Skin epidermis (tissue), 12 donors: Measurements from ENCODE around the gene PEPD.

ENCODE experiments used
- H3K27ac ChIP-seq, 21 experiments: fragments of 200-600 bp; sonication (generic) in 11 of 21; one replicate each; pipeline ENCODE4 v1.5.0; 2020; ENCODE audit warnings: mild to moderate bottlenecking in 3 of 21, inconsistent platforms in 2 of 21, moderate library complexity in 2 of 21
- H3K4me3 ChIP-seq, 7 experiments: fragments of 200-600 bp; sonication (generic) in 2 of 7; one replicate each; pipeline ENCODE4 v1.5.0; 2020; ENCODE audit warnings: inconsistent platforms in 2 of 7, mild to moderate bottlenecking in 2 of 7, moderate library complexity in 1 of 7

Gene PEPD

DNA sequence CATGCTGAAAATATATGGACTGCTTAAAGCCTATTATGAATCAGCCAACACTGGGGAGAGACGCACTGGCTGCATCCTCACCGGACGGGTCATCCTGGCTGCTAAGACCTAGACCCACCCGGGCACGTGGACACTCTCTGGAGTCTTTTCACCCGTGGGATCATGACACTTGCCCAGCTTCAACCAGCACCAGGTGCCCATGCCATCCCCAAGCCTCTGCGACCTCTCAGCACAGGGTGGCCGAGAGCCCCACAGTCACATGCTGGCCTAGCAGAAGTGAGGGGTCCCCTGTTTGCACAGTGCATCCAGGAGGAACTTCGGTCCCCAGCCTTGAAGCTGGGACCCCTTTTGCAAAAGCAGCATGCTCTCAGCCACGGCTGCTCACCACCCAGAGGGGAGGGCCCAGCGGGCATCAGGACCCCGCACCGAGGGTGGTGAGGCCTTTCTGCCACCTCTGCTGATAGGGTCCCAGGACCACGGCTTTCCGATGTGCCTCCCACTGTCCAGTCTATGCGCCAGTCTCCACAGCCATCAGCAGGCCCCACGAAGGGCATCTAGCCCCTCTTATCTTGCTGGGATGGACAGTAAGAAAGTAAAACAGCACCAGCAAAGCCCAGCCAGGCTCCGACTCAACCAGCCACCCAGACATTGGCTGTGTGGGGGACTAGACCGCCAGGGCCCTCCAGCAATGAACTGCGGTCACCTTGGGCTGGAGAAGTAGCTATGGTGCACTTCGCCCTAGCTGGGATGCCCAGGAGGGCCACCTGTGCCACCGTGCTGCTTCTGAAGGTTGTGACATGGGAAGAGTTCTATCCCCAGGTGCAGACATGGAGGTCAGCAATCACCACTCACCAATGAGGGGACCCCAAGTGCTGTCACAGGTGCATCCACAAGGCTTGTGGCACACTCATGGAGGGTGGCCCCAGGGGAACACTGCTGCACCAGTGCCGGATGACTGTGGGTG lies 75.0 kb downstream of the PEPD start:
- H3K4me3 ChIP-seq: no peak overlapping the region

DNA sequence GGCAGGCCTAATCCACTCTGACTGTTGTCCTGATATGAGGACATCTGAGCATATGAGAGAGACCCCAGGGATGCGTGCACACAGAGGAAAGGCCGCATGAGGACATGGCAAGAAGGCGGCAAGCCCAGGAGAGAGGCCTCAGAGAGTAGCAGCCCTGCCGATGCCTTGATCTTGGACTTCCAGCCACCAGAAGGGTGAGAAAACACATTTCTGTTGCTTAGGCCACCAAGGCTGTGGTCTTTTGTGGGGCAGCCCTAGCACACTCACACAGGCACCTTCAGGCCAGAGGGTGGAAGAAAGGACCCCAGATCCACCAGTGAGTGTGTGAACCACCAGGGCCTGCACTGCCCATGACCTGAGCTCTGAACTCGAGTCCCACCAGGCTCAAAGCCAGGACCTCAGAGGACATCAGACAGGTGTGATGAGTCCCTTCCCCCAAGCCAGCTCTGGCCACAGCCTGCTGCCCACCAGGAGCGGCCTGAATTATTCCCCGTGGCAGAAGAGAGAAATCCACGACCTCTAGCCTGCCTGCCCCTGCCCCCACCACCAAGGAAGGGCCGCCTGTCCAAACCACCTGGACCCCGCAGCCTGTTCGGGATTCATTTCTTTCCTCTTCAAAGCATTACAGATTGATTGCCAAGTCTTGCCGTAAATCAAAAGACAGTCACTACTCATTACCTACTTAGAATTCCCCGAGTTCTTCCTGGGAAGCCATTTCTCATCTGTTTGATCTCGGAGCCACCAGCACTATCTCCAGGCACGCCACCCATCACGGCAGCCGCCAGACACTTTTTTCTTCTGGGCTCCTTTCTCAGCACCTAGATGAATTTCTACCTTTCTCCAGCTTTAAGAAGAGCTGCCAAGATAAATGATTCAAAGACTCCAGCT lies 75.9 kb downstream of the PEPD start:
- no peak overlapping the region for H3K27ac ChIP-seq
- H3K4me3 ChIP-seq: no peak overlapping the region

More for the DNA sequence above, 75.0 kb downstream of the PEPD start:
- no peak overlapping the region for H3K27ac ChIP-seq

DNA sequence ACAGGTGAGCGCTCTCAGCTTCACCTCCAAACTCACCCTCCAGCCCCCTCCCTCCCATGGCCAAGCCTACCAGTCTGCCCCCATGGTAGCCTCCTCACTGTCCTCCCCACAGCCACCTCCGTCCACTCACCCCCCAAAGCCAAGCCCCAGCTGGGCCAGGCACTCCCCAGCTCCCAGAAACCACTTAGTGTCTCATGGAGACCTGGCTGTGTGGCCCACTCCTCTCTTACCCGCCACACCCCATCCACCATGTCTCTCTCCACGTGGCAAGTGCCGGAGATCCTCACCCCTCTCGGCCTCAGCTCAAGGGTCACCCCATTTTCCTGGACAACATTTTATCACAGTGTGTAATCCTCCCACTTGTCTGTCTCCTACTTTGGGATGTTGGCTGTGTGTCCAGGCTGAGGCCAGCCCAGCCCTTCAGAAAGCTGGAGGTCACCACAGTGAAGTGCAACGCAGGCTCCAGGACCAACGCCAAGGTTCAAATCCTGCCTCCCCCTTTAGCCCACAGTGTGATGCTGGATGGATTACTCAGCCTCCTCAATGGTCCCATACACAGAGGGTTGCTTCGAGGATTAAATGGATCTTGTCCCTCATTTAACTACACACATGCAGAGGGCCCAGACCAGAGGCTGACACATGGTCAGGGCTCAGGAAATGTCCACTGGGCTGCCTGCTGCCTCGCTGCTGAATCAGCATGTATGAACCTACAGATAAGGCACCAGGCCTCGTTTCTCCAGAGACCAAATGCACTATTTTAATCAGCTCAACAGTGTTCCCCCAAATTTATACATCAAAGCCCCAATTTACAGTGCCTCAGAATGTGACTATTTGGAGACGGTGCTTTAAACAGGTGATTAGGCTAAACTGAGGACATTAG lies 76.8 kb downstream of the PEPD start:
- no peak overlapping the region for H3K27ac ChIP-seq
- no peak overlapping the region for H3K4me3 ChIP-seq

DNA sequence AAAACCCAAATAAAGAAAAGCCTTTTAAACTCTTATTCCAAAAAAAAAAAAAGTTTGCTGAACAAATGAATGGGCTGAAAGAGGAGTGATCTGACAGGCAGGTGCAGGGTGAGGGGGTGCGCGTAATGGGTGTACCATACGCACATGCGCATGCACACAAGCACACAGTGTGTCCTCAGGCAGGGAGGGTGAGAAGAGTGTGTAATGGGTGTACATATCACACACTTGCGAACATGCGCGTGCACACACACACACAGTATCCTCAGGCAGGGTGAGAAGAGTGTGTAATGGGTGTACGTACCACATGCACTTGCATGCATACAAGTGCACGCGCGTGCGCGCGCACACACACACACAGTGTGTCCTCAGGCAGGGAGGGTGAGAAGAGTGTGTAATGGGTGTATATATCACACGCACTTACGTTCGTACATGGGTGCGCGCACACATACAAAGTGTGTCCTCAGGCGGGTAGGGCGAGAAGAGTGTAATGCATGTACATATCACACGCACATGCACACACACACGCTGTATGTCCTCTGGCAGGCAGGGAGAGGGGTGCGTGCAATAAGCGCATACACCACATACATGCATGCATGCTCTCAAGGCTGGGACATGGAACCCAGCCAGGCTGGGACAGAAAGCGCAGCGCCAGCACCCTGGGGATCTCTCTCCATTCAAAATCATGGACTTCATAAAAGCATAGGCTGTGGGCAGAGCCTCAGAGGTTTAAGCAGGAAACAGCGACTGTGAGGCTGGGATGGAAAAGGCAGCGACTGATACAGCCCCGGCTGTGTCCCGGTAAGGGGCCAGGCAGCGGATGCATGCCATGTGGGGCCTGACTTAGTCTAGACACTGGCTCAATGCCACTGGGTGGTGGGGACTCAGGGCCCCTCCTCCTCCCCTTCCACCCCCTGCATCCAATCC lies 77.7 kb downstream of the PEPD start:
- H3K4me3 ChIP-seq: no peak overlapping the region

DNA sequence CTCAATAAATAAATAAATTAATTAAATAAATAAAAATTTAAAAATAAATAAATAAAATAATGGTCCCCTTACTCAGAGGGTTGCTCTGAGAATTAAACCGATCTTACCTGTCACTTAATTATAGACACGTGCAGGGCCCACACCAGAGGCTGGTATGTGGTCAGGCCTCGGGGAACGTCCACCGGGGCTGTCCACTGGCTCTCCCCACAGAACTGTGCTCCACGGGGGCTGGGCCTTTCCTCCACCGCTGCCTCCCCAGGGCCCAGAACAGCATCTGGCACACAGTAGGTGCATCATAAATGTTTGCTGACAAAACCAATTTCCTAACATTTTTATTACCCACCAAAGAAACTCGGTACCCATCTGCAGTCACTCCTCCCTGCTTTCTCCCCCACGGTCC lies 78.9 kb downstream of the PEPD start:
- Histone ChIP-seq H3K4me3 (no peak overlapping the region), H3K27ac (no peak overlapping the region)

More for the DNA sequence above, 77.7 kb downstream of the PEPD start:
- H3K27ac ChIP-seq: no peak overlapping the region

DNA sequence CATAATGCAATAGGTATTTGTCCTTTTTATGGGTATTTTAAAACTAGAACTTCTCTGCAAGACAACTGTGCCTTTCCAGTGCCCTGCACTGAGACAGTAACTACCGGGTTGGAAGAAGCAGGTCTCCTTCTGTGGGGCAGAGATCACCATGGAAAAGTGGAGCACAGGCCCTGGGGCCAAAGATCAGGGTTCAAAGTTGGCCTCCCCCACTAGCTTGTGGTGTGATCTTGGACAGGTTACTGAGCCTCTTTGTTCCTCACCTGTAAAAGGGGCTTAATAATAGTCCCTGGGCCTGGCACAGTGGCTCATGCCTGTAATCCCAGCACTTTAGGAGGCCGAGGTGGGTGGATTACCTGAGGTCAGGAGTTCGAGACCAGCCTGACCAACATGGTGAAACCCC lies 79.8 kb downstream of the PEPD start:
- Histone ChIP-seq H3K4me3 (no peak overlapping the region), H3K27ac (no peak overlapping the region)

DNA sequence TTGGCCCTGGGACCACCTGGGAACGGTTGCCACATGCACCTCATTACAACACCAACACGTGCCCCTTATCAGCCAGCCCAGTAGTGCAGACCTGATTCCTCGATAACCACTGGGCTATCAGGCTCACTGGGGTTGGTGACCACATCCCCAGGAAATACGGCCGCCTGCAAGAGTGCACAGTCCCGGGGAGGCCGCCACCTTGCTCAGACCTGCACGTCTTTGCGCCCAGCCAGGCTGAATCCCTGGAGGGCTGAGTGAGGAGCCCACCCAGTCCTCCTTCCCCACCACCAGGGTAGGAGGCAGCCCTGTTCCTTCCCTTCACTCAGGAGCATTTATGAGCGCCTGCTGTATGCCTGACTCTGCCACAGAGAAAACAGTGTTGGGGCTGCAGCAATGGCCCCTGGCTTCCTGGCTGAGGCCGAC lies 80.3 kb downstream of the PEPD start:
- no peak overlapping the region for H3K4me3 ChIP-seq
- H3K27ac ChIP-seq: no peak overlapping the region

DNA sequence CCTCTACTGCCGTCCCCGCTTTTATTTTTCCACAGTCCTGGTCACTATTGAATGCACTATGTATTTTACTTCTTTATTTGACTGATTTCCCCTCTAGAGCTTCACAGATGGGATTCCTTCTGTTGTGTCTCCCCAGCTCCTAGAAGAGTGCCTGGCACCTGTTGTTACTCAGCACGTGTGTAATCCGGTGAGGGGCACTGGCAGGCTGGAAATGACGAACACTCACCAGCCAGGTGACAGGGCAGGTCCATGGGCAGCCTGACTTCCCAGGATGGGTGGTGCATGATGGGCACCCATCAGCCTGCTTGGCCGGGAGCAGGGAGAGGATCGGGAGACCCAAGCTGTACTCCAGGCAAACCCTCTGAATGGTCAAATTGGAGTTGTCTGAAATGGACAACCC lies 80.9 kb downstream of the PEPD start:
- Histone ChIP-seq H3K27ac (no peak overlapping the region), H3K4me3 (no peak overlapping the region)

DNA sequence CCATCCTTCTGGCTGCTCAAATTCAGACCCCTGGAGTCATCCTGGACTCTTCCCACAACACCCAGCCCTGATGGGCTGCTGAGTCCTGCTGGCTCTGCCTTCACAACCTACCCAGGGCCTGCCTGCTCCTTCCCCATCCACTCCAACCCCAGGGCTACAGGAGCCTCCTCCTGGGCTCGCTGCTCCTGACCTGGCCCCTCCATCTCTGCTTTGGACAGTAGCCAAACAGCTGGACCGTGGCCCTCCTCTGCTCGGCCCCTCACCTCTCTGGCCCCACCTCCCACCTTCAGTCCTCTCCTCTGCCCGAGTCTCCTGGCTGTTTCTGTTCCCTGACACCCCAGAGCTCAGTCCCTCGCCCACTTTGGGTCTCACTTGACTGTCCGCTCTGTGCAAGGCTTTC lies 81.3 kb downstream of the PEPD start:
- Histone ChIP-seq H3K27ac (no peak overlapping the region), H3K4me3 (no peak overlapping the region)

DNA sequence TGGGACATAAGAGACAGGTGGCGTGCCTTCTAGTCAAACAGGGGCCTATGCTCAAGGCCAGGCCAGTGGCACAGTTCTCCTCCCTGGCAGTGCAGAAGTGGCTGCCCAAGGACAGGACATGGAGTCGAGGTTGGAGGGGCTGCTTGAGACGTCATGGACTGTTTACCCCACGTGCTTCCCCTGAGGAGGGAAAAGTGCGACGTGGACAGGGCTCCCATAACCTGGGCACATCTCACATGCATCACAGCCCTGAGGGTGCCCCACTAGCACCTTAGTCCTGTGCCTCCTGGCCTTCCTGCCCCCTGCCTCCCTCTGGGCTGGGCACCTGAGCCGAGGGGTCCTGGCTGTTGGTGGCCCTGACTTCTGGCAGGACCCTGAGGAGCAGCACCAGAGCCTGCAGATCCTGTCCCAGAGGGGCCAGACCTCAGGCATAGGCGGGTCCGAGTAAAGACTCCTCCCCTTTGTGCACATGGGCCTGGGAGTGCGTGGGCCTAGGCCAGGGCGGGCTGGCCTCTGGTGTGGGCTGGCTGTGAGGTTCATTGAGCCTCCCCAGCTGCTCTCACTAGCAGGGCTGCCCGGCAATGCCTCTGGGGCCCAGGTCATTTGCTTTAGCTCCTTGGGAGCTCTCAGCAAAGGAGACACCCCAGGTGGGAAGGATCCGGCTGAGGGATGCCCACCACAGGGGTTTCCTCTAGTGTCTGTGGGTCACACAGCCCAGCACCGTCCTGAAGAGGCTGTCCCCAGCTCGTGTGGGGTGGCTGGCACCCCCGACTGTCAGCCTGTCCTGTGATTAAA lies 82.4 kb downstream of the PEPD start:
- no peak overlapping the region for H3K27ac ChIP-seq

DNA sequence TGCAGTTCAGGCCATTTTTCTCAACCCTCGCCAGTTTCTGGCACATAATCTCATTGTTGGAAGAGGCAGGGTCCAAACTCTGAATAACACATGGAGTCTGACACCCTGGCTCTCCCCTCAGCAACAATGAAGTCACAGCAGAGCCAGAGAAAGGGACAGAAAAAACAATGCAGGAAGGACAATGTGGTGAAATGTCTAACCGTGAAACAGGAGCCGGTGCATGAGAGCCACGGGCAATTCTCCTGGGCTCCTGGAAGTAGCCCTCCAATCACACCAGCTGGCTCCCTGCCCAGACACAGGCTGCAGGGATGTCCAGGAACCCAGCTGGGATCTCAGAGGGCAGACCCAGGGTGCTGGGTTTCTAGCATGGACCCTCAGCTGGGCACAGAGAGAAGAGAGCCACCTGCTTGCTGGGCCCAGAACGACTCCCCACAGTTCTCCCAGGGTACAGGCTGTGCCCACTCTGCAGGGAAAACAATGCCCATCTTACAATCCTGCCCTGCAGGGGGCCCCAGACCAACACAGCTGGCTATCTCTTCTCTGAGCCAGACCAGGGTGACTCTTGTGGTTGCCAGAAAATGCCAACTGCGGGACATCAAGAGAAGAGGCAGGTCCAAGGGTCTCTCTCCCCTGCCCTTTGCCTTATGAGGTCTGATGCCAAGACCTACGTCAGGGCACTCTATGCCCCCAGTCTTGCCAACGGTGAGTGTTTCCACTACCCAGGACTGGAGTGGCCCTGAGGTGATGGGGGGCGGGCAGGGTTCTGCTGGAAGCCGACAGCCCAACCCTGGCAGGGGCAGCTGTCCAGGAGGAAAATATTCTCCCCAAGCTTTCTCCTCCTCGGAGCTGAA lies 83.5 kb downstream of the PEPD start:
- no peak overlapping the region for H3K27ac ChIP-seq
- no peak overlapping the region for H3K4me3 ChIP-seq

More for the DNA sequence above, 82.4 kb downstream of the PEPD start:
- no peak overlapping the region for H3K4me3 ChIP-seq

DNA sequence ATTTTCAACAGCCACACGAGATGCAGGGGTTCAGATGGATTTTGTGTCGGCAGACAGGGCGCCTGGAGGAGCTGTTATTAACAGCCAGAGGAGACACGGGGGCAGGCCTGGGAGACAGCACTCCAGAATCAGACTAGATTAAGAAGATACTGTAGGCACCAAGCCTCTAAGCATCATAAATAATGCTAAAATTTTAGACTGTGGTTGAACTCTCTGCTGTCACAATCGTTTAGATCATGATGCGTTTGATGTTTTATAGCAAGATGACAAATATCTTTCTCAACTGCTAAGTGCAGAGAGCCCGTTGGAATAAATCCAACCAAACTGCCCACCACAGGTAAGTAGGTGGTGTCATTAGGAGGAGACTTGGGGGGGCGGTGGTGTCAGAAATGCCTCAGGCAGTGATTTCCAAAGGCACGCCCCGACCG lies 84.2 kb downstream of the PEPD start:
- H3K4me3 ChIP-seq: no peak overlapping the region
- no peak overlapping the region for H3K27ac ChIP-seq

DNA sequence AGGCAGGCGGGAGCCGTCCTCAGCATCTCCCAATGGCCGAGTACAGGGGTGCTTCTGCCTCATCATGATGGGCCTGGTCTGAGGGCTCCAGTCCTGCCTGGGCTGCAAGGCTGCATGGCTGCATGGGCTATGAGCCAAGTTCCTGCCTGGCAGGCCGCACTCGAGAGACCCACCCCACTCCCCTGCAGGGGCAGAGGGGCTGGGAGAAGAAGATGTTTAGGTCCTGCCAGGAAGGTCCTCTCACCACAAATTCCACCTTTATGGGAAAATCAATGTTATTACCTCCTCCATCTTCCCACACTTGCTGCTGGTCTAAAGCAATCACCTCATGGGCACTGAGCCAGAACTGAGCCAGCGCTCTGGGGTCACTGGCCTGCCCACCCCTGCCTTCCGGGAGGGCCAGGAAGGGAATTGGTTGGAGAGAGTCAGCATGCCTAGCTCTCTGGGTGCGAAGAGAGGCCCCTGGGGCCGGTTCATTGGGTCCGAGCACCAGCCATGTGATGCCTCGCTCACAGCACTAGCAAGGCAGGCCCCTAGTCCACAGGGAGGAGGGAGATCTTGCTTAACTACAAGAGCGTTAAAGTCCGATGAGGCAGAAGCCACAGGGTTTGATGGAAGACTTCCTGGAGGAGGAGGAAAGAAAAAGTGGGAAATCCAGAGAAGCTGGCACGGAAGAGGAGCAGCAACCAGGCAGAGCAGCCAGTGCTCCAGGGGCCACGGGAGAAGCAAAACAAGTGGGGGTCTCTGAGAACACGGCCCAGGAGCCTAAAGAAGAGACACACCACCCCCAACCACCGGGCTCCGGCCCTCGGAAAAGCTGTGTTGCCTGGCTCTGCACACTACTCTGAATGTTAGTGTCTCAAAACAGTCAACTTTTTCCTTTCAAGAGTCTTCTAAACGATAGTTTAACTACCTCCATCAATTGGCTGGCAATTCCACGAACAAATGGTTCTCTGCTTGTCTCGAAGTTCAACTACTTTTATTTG lies 84.9 kb downstream of the PEPD start:
- Histone ChIP-seq H3K27ac (no peak overlapping the region), H3K4me3 (no peak overlapping the region)

DNA sequence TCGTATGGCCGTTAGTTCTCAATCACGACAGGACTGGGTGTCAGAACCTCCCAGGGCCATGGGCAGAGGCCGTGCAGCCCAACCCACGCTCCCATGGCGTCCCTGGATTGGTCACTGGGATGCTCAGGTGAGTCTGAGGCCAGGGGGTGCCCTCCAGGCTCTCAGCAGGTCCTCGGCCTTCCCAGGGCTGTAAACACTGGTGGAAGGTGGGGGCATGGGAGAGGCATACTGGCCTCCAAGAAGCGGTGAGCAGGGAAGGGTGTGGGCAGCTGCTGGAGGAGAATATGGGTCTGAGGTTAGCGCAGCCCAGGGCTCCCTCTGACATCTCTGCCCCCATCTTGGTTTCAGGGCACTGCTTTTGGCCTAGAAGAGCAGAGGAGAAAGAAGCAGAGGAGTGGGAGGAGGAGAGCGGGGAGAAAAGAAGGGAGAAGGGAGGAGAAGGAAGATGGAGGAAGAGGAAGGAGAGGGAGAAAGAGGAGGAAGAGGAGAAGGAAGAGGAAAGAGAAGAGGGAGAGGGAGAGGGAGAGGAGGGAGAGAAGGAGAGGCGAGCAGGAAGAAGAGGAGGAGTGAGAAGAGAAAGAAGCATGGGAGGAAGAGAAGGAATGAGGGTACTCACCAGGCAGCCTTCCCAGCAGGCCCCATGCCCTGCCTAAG lies 85.8 kb downstream of the PEPD start:
- Histone ChIP-seq H3K4me3 (no peak overlapping the region), H3K27ac (no peak overlapping the region)
